GM12878 (cell line): ENCODE results near the gene SLC1A2. TPM values are rescaled to one million over a fixed set of nuclear protein-coding genes. Genes with fewer than 3 reads are reported as not detected.

Experiments
- ATAC-seq: fragments of 200-7000 bp; cut with Tn5 transposase; 3 replicates; pipeline ENCODE4 v1.9.1; 2020; ENCODE audit warnings: mild to moderate bottlenecking, moderate library complexity
- BruUV-seq: library from RNA; stranded (reverse); fragments of 400-500 nt; replicated peaks from 2 replicates; lab custom pipeline; 2021; lab: Mats Ljungman, UMichigan
- CTCF ChIA-PET: fragments of 300-600 bp; sonication (Branson Sonifier 250); formaldehyde crosslinking; extraction: SDS; loops from one replicate; lab custom pipeline; 2021; ENCODE audit warnings: inconsistent platforms; lab: Yijun Ruan, JAX
- POLR2A ChIA-PET: fragments of 350-600 bp; formaldehyde crosslinking; extraction: SDS; loops from one replicate; lab custom pipeline; 2021; ENCODE audit warnings: inconsistent platforms; lab: Charles Lee
- RAD21 ChIA-PET: fragments of 300-600 bp; sonication (Branson Sonifier 250); formaldehyde crosslinking; loops from one replicate; lab custom pipeline; 2023; ENCODE audit warnings: antibody characterized with exemption; ENCODE audit not compliant: unreplicated experiment; lab: Charles Lee
- SMC1A ChIA-PET: fragments of 300-600 bp; sonication (Branson Sonifier 250); formaldehyde crosslinking; loops from one replicate; lab custom pipeline; 2023; ENCODE audit not compliant: unreplicated experiment, uncharacterized antibody; lab: Charles Lee
- DNase-seq: peaks from one replicate; pipeline ENCODE4 v3.0.0-alpha.2; 2011; ENCODE audit warnings: low read depth, low spot score
- FAIRE-seq: peaks from 3 replicates; lab custom pipeline; 2011; peaks lifted over from hg19 to GRCh38; lab: Jason Lieb, UNC
- H2AFZ ChIP-seq: 2 replicates; pipeline ENCODE4 v1.6.0; 2011; ENCODE audit warnings: low read depth, low read length, control low read depth; ENCODE audit not compliant: control insufficient read depth
- H3K27ac ChIP-seq: 2 replicates; pipeline ENCODE4 v1.5.1; 2011; ENCODE audit warnings: control low read depth; ENCODE audit not compliant: control insufficient read depth, insufficient read depth
- H3K27me3 ChIP-seq, 2 experiments: replicated peaks in 1 of 2; 2 replicates each; pipeline versions ENCODE4 v1.6.0 to v1.6.1; 2011; ENCODE audit warnings: low read length in 1 of 2; ENCODE audit not compliant: control insufficient read depth in 2 of 2, insufficient read depth in 2 of 2
- H3K36me3 ChIP-seq, 2 experiments: 2 replicates each; pipeline ENCODE4 v1.5.1; 2011; ENCODE audit warnings: low read length in 1 of 2; ENCODE audit not compliant: control insufficient read depth in 2 of 2, insufficient read depth in 2 of 2
- H3K4me1 ChIP-seq: 2 replicates; pipeline ENCODE4 v1.6.1; 2011; ENCODE audit warnings: mild to moderate bottlenecking, low read length, moderate library complexity, mixed read lengths; ENCODE audit not compliant: control insufficient read depth, insufficient read depth
- H3K4me2 ChIP-seq: 2 replicates; pipeline ENCODE4 v1.6.0; 2011; ENCODE audit warnings: control low read depth; ENCODE audit not compliant: control insufficient read depth, insufficient read depth
- H3K4me3 ChIP-seq: fragments of 200-600 bp; sonication (generic); 2 replicates; pipeline ENCODE4 v1.5.1; 2016
- H3K79me2 ChIP-seq: 2 replicates; pipeline ENCODE4 v1.6.0; 2011; ENCODE audit warnings: low read length; ENCODE audit not compliant: control insufficient read depth, insufficient read depth
- H3K9ac ChIP-seq: 2 replicates; pipeline ENCODE4 v1.8.0; 2011; ENCODE audit warnings: low read length, control low read depth, mixed read lengths; ENCODE audit not compliant: control insufficient read depth, insufficient read depth
- H3K9me3 ChIP-seq: replicated peaks from 3 replicates; pipeline ENCODE4 v1.5.1; 2011; ENCODE audit warnings: mild to moderate bottlenecking, low read length; ENCODE audit not compliant: control insufficient read depth, insufficient read depth
- H4K20me1 ChIP-seq: 2 replicates; pipeline ENCODE4 v1.6.0; 2011; ENCODE audit not compliant: control insufficient read depth, insufficient read depth
- ASH2L ChIP-seq: fragments of 300-600, 200-600 bp; sonication (generic); IDR thresholded peaks from 2 replicates; pipeline ENCODE4 v1.6.1; 2017; ENCODE audit warnings: low read depth, mild to moderate bottlenecking, borderline replicate concordance
- ELK1 ChIP-seq: IDR thresholded peaks from 2 replicates; pipeline ENCODE4 v1.6.1; 2012; ENCODE audit warnings: low read depth, low read length, improper control_type of control experiment
- HSF1 ChIP-seq: fragments of 150-350 bp; IDR thresholded peaks from 2 replicates; pipeline ENCODE4 v1.6.1; 2014; ENCODE audit warnings: mild to moderate bottlenecking, low read depth, low read length
- MEF2B ChIP-seq: fragments of 450-650 bp; IDR thresholded peaks from 2 replicates; pipeline ENCODE4 v1.6.1; 2018; ENCODE audit warnings: mild to moderate bottlenecking, moderate library complexity; ENCODE audit not compliant: partially characterized antibody, poor library complexity, severe bottlenecking
- ZNF207 ChIP-seq: fragments of 450-650 bp; IDR thresholded peaks from 2 replicates; pipeline ENCODE4 v1.6.1; 2014; ENCODE audit warnings: antibody characterized with exemption, mild to moderate bottlenecking, borderline replicate concordance
- ZNF24 ChIP-seq: fragments of 450-650 bp; IDR thresholded peaks from 2 replicates; pipeline ENCODE4 v1.6.1; 2017; ENCODE audit warnings: antibody characterized with exemption, mild to moderate bottlenecking
- ZNF384 ChIP-seq: IDR thresholded peaks from 2 replicates; pipeline ENCODE4 v1.6.1; 2012; ENCODE audit warnings: low read depth, mild to moderate bottlenecking, low read length, improper control_type of control experiment, borderline replicate concordance
- WGBS: methylation state at CpG from one replicate; pipeline ENCODE4 v1.1.6; 2016; ENCODE audit warnings: low lambda C conversion rate; ENCODE audit not compliant: insufficient replicate concordance, insufficient coverage; ENCODE audit errors: missing lambda C conversion rate; 5-methylcytosine and 5-hydroxymethylcytosine counted together
- in situ Hi-C: fragments of 300-500 bp; cut with MboI; formaldehyde crosslinking; loops from 9 replicates; pipeline ENCODE4 v1.14.3; 2018; ENCODE audit warnings: mixed read lengths
- intact Hi-C: fragments of 100-400 bp; cut with micrococcal nuclease; formaldehyde crosslinking; loops from one replicate; pipeline ENCODE4 v1.14.2; 2022; ENCODE audit not compliant: unreplicated experiment
- polyA plus RNA-seq, 11 experiments: library from polyadenylated mRNA; depleted of rRNA in 4 of 11; unstranded in 6 of 11; stranded (reverse) in 5 of 11; fragments of >200 nt; fragmentation: Nextera tagmentation in 4 of 11; fragmentation: Illumina TruSeq in 1 of 11; extraction: Ambion mirVana in 4 of 11; extraction: Trizol in 1 of 11; gene quantifications; 1 replicate in 1 of 11; 2 replicates in 10 of 11; pipeline versions ENCODE4 v1.2.1 to v1.2.3, GENCODE V29; 2011 to 2016; ENCODE audit warnings: inconsistent platforms in 2 of 11, missing spikeins in 2 of 11, low read depth in 1 of 11
- total RNA-seq, 4 experiments: library from RNA; depleted of rRNA in 3 of 4; stranded (reverse); fragments of >200 nt in 3 of 4; fragmentation: Illumina TruSeq in 1 of 4; extraction: Trizol in 1 of 4; gene quantifications; 2 replicates each; pipeline versions ENCODE4 v1.2.1 to v1.2.3, GENCODE V29; 2013 to 2021

Gene SLC1A2
- total and polyA plus RNA-seq, 10 of the 15 experiments (the other 5 are each of a cell fraction or from before 2014, with no cell fraction given): 0.01 to 0.84 (median 0.22) TPM; not detected in 1

GRCh38 chr11:35265755-35266454 lies 153.5 kb downstream of the SLC1A2 start:
- DNase-seq: no peak
- H3K36me3 ChIP-seq: no peaks in the 10 kb centered on the region
- H2AFZ ChIP-seq: no peak overlapping the region; the same call in 1 of the 2 replicates
- no peak overlapping the region for H3K9ac ChIP-seq
- WGBS: 81% methylated on average over 3 of the region's 3 CpGs
- TF ChIP-seq ASH2L (no peak), ZNF384 (no peak), ELK1 (no peak), ZNF207 (no peak), HSF1 (no peak), ZNF24 (no peak), MEF2B (no peak)
- TF ChIP-seq, all 136 proteins: peak for 0
- ATAC-seq: no peak
- in situ Hi-C loops (no loop called here), intact Hi-C loops (no loop called here)
- ChIA-PET SMC1A (interaction anchor here (0.7 to 1.2 kb wide), 5 partner anchors 9 to 236 kb away, joined by 3 to 4 read pairs (median 3); no protein-coding TSS in a partner anchor), CTCF (interaction anchor here (0.7 to 2.0 kb wide), 5 partner anchors 10 to 125 kb away, joined by 3 to 5 read pairs (median 3); no protein-coding TSS in a partner anchor), RAD21 (no interaction called here), POLR2A (interaction anchor here (0.7 kb wide), 1 partner anchor 71 kb away, joined by 3 read pairs; no protein-coding TSS in a partner anchor)
- no peak overlapping the region for H3K27ac ChIP-seq
- H3K4me2 ChIP-seq: no peak overlapping the region
- no peaks in the 10 kb centered on the region; the same call in 2 of the 3 replicates for H3K9me3 ChIP-seq
- H3K79me2 ChIP-seq: no peaks in the 10 kb centered on the region
- H3K27me3 ChIP-seq: no peaks in the 10 kb centered on the region
- no peaks in the 10 kb centered on the region for H3K4me1 ChIP-seq
- no TSS peak for BruUV-seq
- no peak overlapping the region for H3K4me3 ChIP-seq
- FAIRE-seq: no peak
- no peaks in the 10 kb centered on the region for H4K20me1 ChIP-seq
